ENCODE measurements around the gene SEC62.

- TF ChIP-seq SP1 (CRISPR knock-in tag; conservative IDR thresholded peaks at IDR 0.05) (no peak), ZNF121 (CRISPR knock-in tag; IDR thresholded peaks at IDR 0.05) (no peak)
- TF ChIP-seq, protein P1, sequence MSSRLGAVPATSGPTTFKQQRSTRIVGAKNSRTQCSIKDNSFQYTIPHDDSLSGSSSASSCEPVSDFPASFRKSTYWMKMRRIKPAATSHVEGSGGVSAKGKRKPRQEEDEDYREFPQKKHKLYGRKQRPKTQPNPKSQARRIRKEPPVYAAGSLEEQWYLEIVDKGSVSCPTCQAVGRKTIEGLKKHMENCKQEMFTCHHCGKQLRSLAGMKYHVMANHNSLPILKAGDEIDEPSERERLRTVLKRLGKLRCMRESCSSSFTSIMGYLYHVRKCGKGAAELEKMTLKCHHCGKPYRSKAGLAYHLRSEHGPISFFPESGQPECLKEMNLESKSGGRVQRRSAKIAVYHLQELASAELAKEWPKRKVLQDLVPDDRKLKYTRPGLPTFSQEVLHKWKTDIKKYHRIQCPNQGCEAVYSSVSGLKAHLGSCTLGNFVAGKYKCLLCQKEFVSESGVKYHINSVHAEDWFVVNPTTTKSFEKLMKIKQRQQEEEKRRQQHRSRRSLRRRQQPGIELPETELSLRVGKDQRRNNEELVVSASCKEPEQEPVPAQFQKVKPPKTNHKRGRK (CRISPR knock-in tag; IDR thresholded peaks at IDR 0.05; ENCODE audit: borderline replicate concordance), result no peak
Measured at GRCh38 chr3:170040418-170040817, 73.8 kb downstream of the SEC62 start.

All from WTC11 (cell line).